Testis (tissue), 2 donors: ENCODE results near the gene ANAPC4.

Experiments used
- POLR2A ChIP-seq: fragments of 450-650 bp; IDR thresholded peaks from one replicate; pipeline ENCODE4 v1.6.1; 2017; ENCODE audit warnings: antibody characterized with exemption, mild to moderate bottlenecking, moderate library complexity
- TF ChIP-seq, protein P1 (sequence below), 3 experiments: fragments of 450-650 bp in 2 of 3; fragments of 200-600 bp in 1 of 3; sonication (generic) in 1 of 3; IDR thresholded peaks; one replicate each; pipeline ENCODE4 v1.5.1; 2016 to 2019; ENCODE audit warnings: antibody characterized with exemption in 3 of 3, mild to moderate bottlenecking in 2 of 3, moderate library complexity in 1 of 3

DNA sequence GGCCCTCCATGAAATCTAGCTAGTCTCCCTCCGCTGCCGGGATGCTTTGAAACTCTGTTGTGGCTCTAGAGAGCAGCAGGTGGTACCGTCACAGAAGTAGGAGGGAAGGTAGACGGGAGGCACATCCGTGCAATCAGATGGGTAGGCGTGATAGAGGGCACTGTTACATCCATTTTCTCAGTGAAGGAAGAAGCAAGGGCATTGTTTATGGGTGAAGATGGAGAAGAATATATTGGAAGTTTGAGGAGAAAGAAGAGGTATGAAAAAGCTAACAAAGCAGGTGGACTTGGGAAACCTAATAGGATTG lies 1.3 kb downstream of the ANAPC4 start:
- TF ChIP-seq, protein P1, sequence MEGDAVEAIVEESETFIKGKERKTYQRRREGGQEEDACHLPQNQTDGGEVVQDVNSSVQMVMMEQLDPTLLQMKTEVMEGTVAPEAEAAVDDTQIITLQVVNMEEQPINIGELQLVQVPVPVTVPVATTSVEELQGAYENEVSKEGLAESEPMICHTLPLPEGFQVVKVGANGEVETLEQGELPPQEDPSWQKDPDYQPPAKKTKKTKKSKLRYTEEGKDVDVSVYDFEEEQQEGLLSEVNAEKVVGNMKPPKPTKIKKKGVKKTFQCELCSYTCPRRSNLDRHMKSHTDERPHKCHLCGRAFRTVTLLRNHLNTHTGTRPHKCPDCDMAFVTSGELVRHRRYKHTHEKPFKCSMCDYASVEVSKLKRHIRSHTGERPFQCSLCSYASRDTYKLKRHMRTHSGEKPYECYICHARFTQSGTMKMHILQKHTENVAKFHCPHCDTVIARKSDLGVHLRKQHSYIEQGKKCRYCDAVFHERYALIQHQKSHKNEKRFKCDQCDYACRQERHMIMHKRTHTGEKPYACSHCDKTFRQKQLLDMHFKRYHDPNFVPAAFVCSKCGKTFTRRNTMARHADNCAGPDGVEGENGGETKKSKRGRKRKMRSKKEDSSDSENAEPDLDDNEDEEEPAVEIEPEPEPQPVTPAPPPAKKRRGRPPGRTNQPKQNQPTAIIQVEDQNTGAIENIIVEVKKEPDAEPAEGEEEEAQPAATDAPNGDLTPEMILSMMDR (IDR thresholded peaks at IDR 0.05), result no peak
- TF ChIP-seq POLR2A, result no peak
